GM21717 (cell line): Measurements from ENCODE around the gene GPR32.
"Not testable (repeated sequence)": the region's sequence is repeated elsewhere in the genome, so short reads cannot be mapped to it uniquely, and the experiment has no call there.

Source experiments
- ATAC-seq: cut with Tn5 transposase; IDR thresholded peaks from one replicate; pipeline ENCODE4 v1.9.1; 2021; ENCODE audit warnings: mild to moderate bottlenecking, moderate library complexity; ENCODE audit not compliant: unreplicated experiment

The GPR32 gene

DNA sequence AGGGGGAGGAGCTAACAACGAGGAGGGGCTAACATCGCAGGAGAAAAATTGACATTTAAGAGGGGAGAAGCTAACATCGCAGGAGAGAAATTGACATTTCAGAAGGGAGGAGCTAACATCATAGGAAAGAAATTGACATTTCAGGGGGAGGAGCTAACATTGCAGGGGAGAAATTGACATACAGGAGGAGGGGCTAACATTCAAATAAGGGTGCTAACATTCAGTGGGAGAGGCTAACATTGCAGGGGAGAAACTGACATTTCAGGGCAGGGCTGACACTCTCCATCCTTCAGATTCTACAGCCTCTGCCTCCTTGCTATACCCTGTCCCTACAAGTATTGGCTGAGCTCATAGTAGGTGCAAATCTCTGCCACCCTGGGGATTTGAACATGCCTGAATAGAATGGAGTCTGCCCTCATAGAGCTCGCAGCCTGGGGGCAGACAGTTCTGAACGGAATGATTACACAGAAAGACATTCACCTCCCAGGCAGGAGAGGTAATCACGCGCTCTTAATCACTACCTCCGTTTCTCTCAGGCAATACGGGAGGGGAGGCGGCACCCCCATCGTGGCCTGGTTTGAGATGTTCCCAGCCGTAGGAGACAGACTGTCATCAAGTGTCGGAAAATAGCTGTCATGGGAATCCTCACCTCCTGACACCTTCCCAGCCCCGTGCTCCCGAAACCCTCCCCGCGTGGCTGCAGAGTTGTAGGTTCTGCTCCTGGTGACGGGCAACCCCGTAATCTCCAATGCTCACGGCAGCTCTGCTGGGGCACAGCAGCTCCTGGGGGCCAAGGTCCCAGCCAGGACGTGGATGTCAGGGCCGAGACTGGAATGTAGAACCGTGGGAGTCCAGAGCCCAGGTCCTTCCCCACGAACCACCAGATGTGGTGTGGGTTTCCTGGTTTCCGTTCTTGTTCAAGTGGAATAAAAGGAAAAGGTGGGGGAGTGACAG is 9.5 kb downstream of the GPR32 start:
- ATAC-seq: no peak

GRCh38 chr19:50780753-50781435 is 10.6 kb downstream of the GPR32 start:
- ATAC-seq: no peak

- not testable (repeated sequence) for ATAC-seq
Observed at GRCh38 chr19:50783848-50784152, 13.5 kb downstream of the GPR32 start.

GRCh38 chr19:50784710-50785109 is 14.4 kb downstream of the GPR32 start:
- no peak for ATAC-seq

- no peak for ATAC-seq
Observed at GRCh38 chr19:50785329-50785728, 15.1 kb downstream of the GPR32 start.

DNA sequence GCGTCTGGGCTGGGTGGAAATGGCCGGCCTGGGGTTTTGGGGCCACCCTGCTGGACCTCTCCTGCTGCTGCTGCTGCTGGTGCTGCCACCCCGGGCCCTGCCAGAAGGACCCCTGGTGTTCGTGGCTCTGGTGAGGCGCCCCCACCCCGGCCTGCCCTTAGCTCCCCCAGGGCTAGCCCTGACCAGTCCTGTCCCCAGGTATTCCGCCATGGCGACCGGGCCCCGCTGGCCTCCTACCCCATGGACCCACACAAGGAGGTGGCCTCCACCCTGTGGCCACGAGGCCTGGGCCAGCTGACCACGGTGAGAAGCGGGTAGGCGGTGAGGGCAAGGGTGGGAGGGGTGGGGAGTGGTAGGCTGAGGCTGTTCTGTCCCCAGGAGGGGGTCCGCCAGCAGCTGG is 20.1 kb downstream of the GPR32 start, which contains the start of gene ACP4:
Gene ACP4 (plus strand): TSS at position 20 of the 400 bp plus-strand sequence. CDS start 0 bp downstream, at position 20.
- ATAC-seq: no peak

DNA sequence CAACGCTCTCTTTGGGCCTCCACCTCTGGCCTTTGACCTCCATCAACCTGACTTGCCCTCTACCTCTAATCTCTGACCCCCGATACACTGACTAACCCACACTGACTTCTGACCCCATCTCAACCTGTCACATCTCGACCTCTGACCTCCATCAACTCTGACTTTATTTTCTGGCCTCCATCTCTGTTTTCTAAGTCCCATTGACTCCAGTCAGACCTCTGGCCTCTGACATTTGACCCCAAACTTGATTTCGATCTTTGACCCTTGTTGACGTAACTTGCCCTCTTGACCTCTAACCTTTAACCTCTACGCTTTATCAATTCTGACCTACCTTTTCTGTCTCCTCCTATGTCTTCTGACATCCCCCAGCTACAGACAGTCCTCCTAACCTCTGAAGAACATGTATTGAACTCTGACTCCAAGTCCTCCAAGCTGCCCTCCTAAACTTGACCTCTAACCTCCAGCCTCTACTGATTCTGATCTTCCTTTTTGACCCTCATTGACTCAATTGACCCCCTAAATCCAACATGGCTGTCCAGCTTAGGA is 20.7 kb downstream of the GPR32 start:
- no peak for ATAC-seq

GRCh38 chr19:50791594-50792271 is 21.5 kb downstream of the GPR32 start:
- ATAC-seq: no peak

DNA sequence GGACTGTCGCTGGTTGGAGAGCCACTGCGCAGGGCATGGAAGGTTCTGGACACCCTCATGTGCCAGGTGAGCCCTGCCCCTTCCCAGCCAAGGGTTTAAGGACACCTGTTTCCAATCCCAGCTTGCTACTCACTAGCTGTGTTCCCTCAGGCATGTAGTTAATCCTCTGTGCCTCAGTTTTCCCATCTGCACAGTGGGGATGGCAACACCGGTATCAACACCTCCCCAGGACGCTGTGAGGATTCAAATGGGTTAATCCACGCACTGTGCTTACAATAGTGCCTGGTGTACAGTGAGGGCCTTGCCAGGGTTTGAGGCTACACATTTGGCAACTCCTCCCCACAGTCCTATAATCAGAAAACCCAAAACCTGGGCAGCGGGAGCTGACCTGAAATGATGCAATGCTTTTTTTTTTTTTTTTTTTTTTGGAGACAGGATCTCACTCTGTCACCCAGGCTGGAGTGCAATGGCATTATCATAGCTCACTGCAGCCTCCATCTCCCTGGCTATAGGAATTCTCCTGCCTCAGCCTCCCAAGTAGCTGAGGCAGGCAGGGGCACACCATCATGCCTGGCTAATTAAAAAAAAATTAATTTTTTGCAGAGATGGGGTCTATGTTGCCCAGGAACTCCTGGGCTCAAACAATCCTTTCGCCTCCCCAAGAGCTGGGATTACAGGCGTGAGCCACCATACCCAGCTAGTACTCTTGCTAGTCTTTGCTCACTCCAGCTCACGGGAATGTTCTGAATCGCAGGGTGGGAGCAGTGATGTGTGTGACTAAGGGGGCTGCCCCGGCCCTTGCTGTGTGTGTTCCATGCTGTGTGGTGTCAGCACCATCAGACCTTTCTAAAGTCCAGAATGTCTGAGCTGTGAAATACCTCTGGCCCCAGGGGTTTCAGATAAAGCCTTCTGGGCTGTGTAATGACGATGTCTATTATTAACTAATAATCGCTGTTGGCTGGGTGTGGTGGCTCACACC is 22.3 kb downstream of the GPR32 start:
- ATAC-seq: no peak

DNA sequence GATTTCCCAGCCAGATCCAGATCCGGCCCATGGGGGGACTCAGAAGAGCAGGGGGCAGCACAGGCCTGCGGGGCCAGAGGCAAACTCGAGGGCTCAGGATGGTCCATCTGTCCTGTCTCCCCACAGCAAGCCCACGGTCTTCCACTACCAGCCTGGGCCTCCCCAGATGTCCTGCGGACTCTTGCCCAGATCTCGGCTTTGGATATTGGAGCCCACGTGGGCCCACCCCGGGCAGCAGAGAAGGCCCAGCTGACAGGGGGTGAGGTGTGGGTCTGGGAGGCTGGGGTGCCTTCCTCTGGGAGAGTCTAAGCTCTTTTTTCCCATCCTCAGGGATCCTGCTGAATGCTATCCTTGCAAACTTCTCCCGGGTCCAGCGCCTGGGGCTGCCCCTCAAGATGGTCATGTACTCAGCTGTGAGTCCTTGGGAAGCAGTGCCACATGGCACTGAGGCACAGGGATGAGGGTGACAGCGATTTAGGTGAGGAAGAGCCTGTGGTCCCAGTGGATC is 23.3 kb downstream of the GPR32 start:
- ATAC-seq: no peak

DNA sequence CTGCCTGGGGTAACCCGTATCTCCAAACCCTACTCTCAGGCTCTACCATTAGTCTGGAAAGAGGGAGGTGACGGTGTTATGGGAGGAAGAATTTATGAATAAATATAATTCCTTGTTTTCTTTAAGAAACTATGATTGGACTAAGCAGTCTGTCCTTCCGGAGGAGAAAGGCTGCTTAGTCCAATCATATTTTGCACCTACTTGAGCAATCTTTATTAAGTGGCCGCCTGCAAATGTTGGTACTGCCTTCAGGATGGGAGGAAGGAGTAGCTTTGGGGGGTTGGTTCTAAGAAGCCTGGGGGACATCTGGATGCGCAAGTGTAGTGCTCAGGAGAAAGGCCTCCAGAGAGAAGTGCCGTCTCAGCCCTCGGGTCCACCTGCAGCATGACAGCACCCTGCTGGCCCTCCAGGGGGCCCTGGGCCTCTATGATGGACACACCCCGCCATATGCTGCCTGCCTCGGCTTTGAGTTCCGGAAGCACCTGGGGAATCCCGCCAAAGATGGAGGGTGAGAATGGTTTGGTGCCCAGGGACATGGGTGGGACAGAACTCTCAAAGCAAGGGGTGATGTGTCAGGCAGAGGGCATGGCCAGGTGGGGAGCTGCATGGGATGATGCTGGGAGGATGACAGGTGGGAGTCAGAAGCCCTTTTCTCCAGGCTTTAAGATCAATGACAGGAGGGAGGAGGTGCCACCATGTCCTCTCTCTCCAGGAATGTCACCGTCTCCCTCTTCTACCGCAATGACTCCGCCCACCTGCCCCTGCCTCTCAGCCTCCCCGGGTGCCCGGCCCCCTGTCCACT is 24.0 kb downstream of the GPR32 start:
- ATAC-seq: no peak

GRCh38 chr19:50794876-50795663 is 24.8 kb downstream of the GPR32 start:
- ATAC-seq: no peak

DNA sequence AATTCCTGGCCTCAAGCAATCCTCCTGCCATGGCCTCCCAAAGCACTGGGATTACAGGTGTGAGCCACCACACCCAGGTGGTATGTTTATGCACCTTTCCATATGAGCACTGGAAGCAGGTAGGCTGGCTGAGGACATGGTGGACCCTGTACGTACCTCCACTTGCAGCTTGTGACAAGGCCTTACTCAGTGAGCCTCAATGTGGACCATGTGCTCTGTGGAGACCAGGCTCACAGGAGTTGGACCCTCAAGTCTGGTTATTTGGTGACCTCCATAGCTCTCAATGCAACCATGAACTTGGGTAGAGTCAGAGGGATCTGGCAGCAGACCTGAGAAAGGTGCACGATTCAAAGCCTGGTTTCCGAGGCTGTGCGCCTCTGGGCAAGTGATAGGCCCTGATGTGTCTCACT is 25.4 kb downstream of the GPR32 start:
- ATAC-seq: no peak

GRCh38 chr19:50796128-50796633 is 25.9 kb downstream of the GPR32 start:
- no peak for ATAC-seq

- no peak for ATAC-seq
Observed at GRCh38 chr19:50796634-50797428, 26.6 kb downstream of the GPR32 start.

DNA sequence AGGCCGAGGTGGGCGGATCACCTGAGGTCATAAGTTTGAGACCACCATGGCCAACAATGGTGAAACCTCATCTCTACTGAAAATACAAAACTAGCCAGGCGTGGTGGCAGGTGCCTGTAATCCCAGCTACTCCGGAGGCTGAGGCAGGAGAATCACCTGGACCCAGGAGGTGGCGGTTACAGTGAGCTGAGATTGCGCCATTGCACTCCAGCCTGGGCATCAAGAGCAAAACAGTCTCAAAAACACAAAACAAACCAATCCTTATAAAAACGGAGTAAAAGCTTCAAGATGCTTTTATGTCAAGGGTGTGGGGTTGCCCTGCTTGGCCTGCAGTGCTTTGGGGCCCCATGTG is 27.1 kb downstream of the GPR32 start:
- no peak for ATAC-seq
